Measurements from ENCODE around the gene TRAF5. TPM values are rescaled to one million over a fixed set of nuclear protein-coding genes. Genes with fewer than 3 reads are reported as not detected.
"Not testable (repeated sequence)": the region's sequence is repeated elsewhere in the genome, so short reads cannot be mapped to it uniquely, and the experiment has no call there.

Gene TRAF5
- total RNA-seq, 4 donors from 2014 or later, result 1.5 to 3.9 (median 1.8) TPM

- intact Hi-C loops (cut with DNase I; ENCODE audit: low total_unique reads), result no loop called here
- TF ChIP-seq CTCF (IDR thresholded peaks at IDR 0.05), result no peak
- H3K4me3 ChIP-seq (ENCODE audit: low read depth, poor library complexity, severe bottlenecking), result no peak overlapping the region
- 93 to 94% methylated on average over 11 of the region's 11 CpGs for WGBS, 2 donors
- DNase-seq (ENCODE audit: low spot score in 2 of 2), result no peak
Observed at GRCh38 chr1:211313392-211313791, 13.2 kb upstream of the TRAF5 start.

- intact Hi-C loops (cut with DNase I; ENCODE audit: low total_unique reads), result no loop called here
- no peak overlapping the region for H3K4me3 ChIP-seq (ENCODE audit: low read depth, poor library complexity, severe bottlenecking)
- no peak for TF ChIP-seq POLR2A (IDR thresholded peaks at IDR 0.05)
- no peak for TF ChIP-seq CTCF (IDR thresholded peaks at IDR 0.05)
Observed at GRCh38 chr1:211318576-211319280, 7.9 kb upstream of the TRAF5 start.

GRCh38 chr1:211319892-211320291, 6.7 kb upstream of the TRAF5 start:
- intact Hi-C loops (cut with DNase I; ENCODE audit: low total_unique reads), result loop anchor here (10.0 kb wide), 1 partner anchor 155 kb away; no protein-coding TSS in a partner anchor
- H3K4me3 ChIP-seq (ENCODE audit: low read depth, poor library complexity, severe bottlenecking), result no peak overlapping the region
- TF ChIP-seq CTCF (IDR thresholded peaks at IDR 0.05) (no peak), POLR2A (IDR thresholded peaks at IDR 0.05) (no peak)
- DNase-seq (ENCODE audit: low spot score in 2 of 2), result no peak

More at GRCh38 chr1:211318576-211319280, 7.9 kb upstream of the TRAF5 start:
- DNase-seq (ENCODE audit: low spot score in 2 of 2), result no peak

- DNase-seq (ENCODE audit: low spot score in 2 of 2), result no peak
- H3K4me3 ChIP-seq (ENCODE audit: low read depth, poor library complexity, severe bottlenecking), result no peak overlapping the region
- intact Hi-C loops (cut with DNase I; ENCODE audit: low total_unique reads), result loop anchor here (10.0 kb wide), 1 partner anchor 154 kb away; no protein-coding TSS in a partner anchor
- 71 to 85% methylated on average over 4 of the region's 4 CpGs for WGBS, 2 donors
- TF ChIP-seq POLR2A (IDR thresholded peaks at IDR 0.05) (no peak), CTCF (IDR thresholded peaks at IDR 0.05) (no peak)
Observed at GRCh38 chr1:211320980-211321379, 5.7 kb upstream of the TRAF5 start.

GRCh38 chr1:211321646-211322045, 5.0 kb upstream of the TRAF5 start:
- intact Hi-C loops (cut with DNase I; ENCODE audit: low total_unique reads), result loop anchor here (10.0 kb wide), 1 partner anchor 153 kb away; no protein-coding TSS in a partner anchor
- DNase-seq (ENCODE audit: low spot score in 2 of 2); H3K4me3 ChIP-seq (ENCODE audit: low read depth, poor library complexity, severe bottlenecking): not testable (repeated sequence)
- WGBS, 2 donors, result 92 to 93% methylated on average over 7 of the region's 7 CpGs

GRCh38 chr1:211323156-211324063, 3.2 kb upstream of the TRAF5 start:
- peak; percentile 49 to 88 for DNase-seq (ENCODE audit: low spot score in 2 of 2)
- WGBS, 2 donors, result 25% methylated on average over 9 of the region's 9 CpGs
- H3K4me3 ChIP-seq (ENCODE audit: low read depth, poor library complexity, severe bottlenecking), result no peak overlapping the region
- peak in 1 of 3 donors; percentile 60 for TF ChIP-seq CTCF (IDR thresholded peaks at IDR 0.05)
- no peak for TF ChIP-seq POLR2A (IDR thresholded peaks at IDR 0.05)
- intact Hi-C loops (cut with DNase I; ENCODE audit: low total_unique reads), result loop anchor here (10.0 kb wide), 1 partner anchor 151 kb away; no protein-coding TSS in a partner anchor
